ENCODE data around the gene ERCC6.

ERCC6 gene

GRCh38 chr10:49539320-49539885, 482 bp upstream of the ERCC6 start:
- peak overlapping the region; percentile 80 for H3K4me3 ChIP-seq (ENCODE audit: low read depth, low read length)
- TF ChIP-seq CTCF (IDR thresholded peaks at IDR 0.05; ENCODE audit: low read depth, low read length) = no peak
- no peak for TF ChIP-seq POLR2A (IDR thresholded peaks at IDR 0.05; ENCODE audit: extremely low read depth, insufficient read length)
- no peak for TF ChIP-seq MAX (IDR thresholded peaks at IDR 0.05; ENCODE audit: low read depth, low read length)
- TF ChIP-seq MYC (IDR thresholded peaks at IDR 0.05; ENCODE audit: low read depth, low read length) = no peak
- peak; percentile 79 for DNase-seq (ENCODE audit: low read depth)

- TF ChIP-seq CTCF (IDR thresholded peaks at IDR 0.05; ENCODE audit: low read depth, low read length) = no peak
- H3K4me3 ChIP-seq (ENCODE audit: low read depth, low read length) = no peak overlapping the region
- DNase-seq (ENCODE audit: low read depth) = peak; percentile 16
Observed at GRCh38 chr10:49534670-49535381, 4.1 kb downstream of the ERCC6 start.

- no peak for TF ChIP-seq MYC (IDR thresholded peaks at IDR 0.05; ENCODE audit: low read depth, low read length)
- no peak for TF ChIP-seq CTCF (IDR thresholded peaks at IDR 0.05; ENCODE audit: low read depth, low read length)
- TF ChIP-seq POLR2A (IDR thresholded peaks at IDR 0.05; ENCODE audit: extremely low read depth, insufficient read length) = no peak
- no peak for TF ChIP-seq MAX (IDR thresholded peaks at IDR 0.05; ENCODE audit: low read depth, low read length)
- DNase-seq (ENCODE audit: low read depth) = no peak
- no peak overlapping the region for H3K4me3 ChIP-seq (ENCODE audit: low read depth, low read length)
Observed at GRCh38 chr10:49532461-49532860, 6.5 kb downstream of the ERCC6 start.

GRCh38 chr10:49528977-49529506, 9.9 kb downstream of the ERCC6 start:
- no peak for DNase-seq (ENCODE audit: low read depth)
- no peak overlapping the region for H3K4me3 ChIP-seq (ENCODE audit: low read depth, low read length)
- no peak for TF ChIP-seq POLR2A (IDR thresholded peaks at IDR 0.05; ENCODE audit: extremely low read depth, insufficient read length)
- no peak for TF ChIP-seq CTCF (IDR thresholded peaks at IDR 0.05; ENCODE audit: low read depth, low read length)
- no peak for TF ChIP-seq MYC (IDR thresholded peaks at IDR 0.05; ENCODE audit: low read depth, low read length)
- TF ChIP-seq MAX (IDR thresholded peaks at IDR 0.05; ENCODE audit: low read depth, low read length) = no peak

- H3K4me3 ChIP-seq (ENCODE audit: low read depth, low read length) = no peak overlapping the region
- no peak for DNase-seq (ENCODE audit: low read depth)
- TF ChIP-seq POLR2A (IDR thresholded peaks at IDR 0.05; ENCODE audit: extremely low read depth, insufficient read length) = no peak
- TF ChIP-seq MYC (IDR thresholded peaks at IDR 0.05; ENCODE audit: low read depth, low read length) = no peak
- no peak for TF ChIP-seq MAX (IDR thresholded peaks at IDR 0.05; ENCODE audit: low read depth, low read length)
- no peak for TF ChIP-seq CTCF (IDR thresholded peaks at IDR 0.05; ENCODE audit: low read depth, low read length)
Observed at GRCh38 chr10:49527850-49528249, 11.1 kb downstream of the ERCC6 start.
